ENCODE data around the gene CDH11.

The CDH11 gene

DNA sequence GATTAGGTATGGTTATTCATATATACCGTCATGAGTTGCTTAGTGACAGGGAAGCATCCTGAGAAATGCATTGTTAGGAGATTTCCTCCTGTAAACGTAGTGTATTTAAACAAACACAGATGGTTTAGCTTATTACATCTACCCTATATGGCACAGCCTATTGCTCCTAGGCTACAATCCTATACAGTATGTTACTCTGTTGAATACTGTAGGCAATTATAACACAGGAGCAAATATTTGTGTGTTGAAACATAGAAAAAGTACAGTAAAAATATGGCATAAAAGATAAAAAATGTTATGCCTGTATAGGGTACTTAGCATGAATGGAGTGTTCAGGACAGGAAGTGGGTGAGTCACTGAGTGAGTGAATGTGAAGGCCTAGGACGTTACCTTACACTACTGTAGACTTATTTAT is 157.7 kb downstream of the CDH11 start:
- H3K36me3 ChIP-seq (ENCODE audit: control insufficient read depth, insufficient read depth, low read length): no peaks in the 10 kb centered on the region
- no peak overlapping the region for H3K4me3 ChIP-seq (replicated peaks; ENCODE audit: low read depth, low read length)
- DNase-seq (ENCODE audit: extremely low read depth, insufficient read length): no peak
- H3K27me3 ChIP-seq (replicated peaks; ENCODE audit: control insufficient read depth, insufficient read depth, low read length): no peaks in the 10 kb centered on the region
- no peak for TF ChIP-seq CTCF (IDR thresholded peaks at IDR 0.05; ENCODE audit: insufficient read depth, low read length, poor library complexity, severe bottlenecking)

DNA sequence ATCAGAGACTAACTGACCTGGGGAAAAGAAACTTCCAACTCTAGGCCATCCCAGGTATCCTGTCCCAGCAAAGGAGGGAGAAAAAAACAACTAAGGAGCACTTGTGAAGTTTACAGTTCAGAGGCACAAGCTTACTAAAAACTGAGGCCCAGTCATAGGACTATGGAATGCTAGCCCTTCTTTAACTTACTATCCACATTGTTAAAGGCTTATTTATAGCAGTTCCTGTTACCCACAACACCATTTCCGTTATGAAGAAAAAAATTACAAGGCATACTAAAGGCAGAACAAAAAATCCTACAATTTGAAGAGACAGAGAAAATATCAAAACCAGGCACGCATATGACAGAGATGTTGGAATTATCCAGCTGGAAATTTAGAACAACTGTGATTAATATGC is 159.1 kb downstream of the CDH11 start:
- no peaks in the 10 kb centered on the region for H3K36me3 ChIP-seq (ENCODE audit: control insufficient read depth, insufficient read depth, low read length)
- no peak overlapping the region for H3K4me3 ChIP-seq (replicated peaks; ENCODE audit: low read depth, low read length)
- no peak for DNase-seq (ENCODE audit: extremely low read depth, insufficient read length)
- no peaks in the 10 kb centered on the region for H3K27me3 ChIP-seq (replicated peaks; ENCODE audit: control insufficient read depth, insufficient read depth, low read length)
- TF ChIP-seq CTCF (IDR thresholded peaks at IDR 0.05; ENCODE audit: insufficient read depth, low read length, poor library complexity, severe bottlenecking): no peak

DNA sequence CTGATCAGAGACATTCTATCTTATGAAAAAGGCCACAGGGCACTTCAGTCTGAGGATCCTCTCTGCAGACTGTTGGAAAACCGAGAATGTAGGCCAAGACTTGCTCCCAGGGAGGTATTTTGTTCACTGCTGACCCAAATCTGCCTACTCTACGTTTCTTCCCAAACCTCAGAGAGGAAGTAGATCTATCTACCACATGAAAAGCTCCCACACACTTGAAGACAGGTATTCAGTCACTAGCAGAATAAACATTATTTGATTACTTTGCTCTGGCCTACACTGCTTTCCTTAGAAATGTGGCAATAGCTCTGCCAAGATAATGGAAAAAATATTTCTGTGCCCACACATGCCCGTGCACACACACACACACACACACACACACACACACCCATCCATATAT is 164.6 kb downstream of the CDH11 start:
- no peak for DNase-seq (ENCODE audit: extremely low read depth, insufficient read length)
- no peaks in the 10 kb centered on the region for H3K27me3 ChIP-seq (replicated peaks; ENCODE audit: control insufficient read depth, insufficient read depth, low read length)
- no peak overlapping the region for H3K4me3 ChIP-seq (replicated peaks; ENCODE audit: low read depth, low read length)
- no peaks in the 10 kb centered on the region for H3K36me3 ChIP-seq (ENCODE audit: control insufficient read depth, insufficient read depth, low read length)
- TF ChIP-seq CTCF (IDR thresholded peaks at IDR 0.05; ENCODE audit: insufficient read depth, low read length, poor library complexity, severe bottlenecking): no peak

GRCh38 chr16:64952177-64952576 is 169.7 kb downstream of the CDH11 start:
- no peak for TF ChIP-seq CTCF (IDR thresholded peaks at IDR 0.05; ENCODE audit: insufficient read depth, low read length, poor library complexity, severe bottlenecking)
- DNase-seq (ENCODE audit: extremely low read depth, insufficient read length): no peak
- Histone ChIP-seq H3K27me3 (replicated peaks; ENCODE audit: control insufficient read depth, insufficient read depth, low read length) (no peaks in the 10 kb centered on the region), H3K4me3 (replicated peaks; ENCODE audit: low read depth, low read length) (no peak overlapping the region), H3K36me3 (ENCODE audit: control insufficient read depth, insufficient read depth, low read length) (no peaks in the 10 kb centered on the region)

- no peak overlapping the region for H3K4me3 ChIP-seq (replicated peaks; ENCODE audit: low read depth, low read length)
- no peaks in the 10 kb centered on the region for H3K27me3 ChIP-seq (replicated peaks; ENCODE audit: control insufficient read depth, insufficient read depth, low read length)
- TF ChIP-seq CTCF (IDR thresholded peaks at IDR 0.05; ENCODE audit: insufficient read depth, low read length, poor library complexity, severe bottlenecking): no peak
- no peaks in the 10 kb centered on the region for H3K36me3 ChIP-seq (ENCODE audit: control insufficient read depth, insufficient read depth, low read length)
- DNase-seq (ENCODE audit: extremely low read depth, insufficient read length): no peak
Observed at GRCh38 chr16:64951193-64951592, 170.7 kb downstream of the CDH11 start.

GRCh38 chr16:64950731-64951130 is 171.1 kb downstream of the CDH11 start:
- no peak overlapping the region for H3K4me3 ChIP-seq (replicated peaks; ENCODE audit: low read depth, low read length)
- H3K27me3 ChIP-seq (replicated peaks; ENCODE audit: control insufficient read depth, insufficient read depth, low read length): no peaks in the 10 kb centered on the region
- DNase-seq (ENCODE audit: extremely low read depth, insufficient read length): peak; percentile 1
- no peak for TF ChIP-seq CTCF (IDR thresholded peaks at IDR 0.05; ENCODE audit: insufficient read depth, low read length, poor library complexity, severe bottlenecking)
- no peaks in the 10 kb centered on the region for H3K36me3 ChIP-seq (ENCODE audit: control insufficient read depth, insufficient read depth, low read length)

Data from GM06990 (cell line).